HL-60 (cell line): ENCODE data around the gene TXNDC12.

Experiments used
- DNase-seq, 2 experiments: peaks; one replicate each; pipeline ENCODE4 v3.0.0-alpha.2; 2010 to 2020; ENCODE audit warnings: low read depth in 1 of 2, low spot score in 1 of 2
- H3K27ac ChIP-seq: fragments of 250-450 bp; sonication (Bioruptor Pico); replicated peaks from 2 replicates; pipeline ENCODE4 v1.5.1; 2020; ENCODE audit warnings: mild to moderate bottlenecking, moderate library complexity
- H3K27me3 ChIP-seq: fragments of 250-450 bp; sonication (Bioruptor Pico); 2 replicates; pipeline ENCODE4 v1.5.1; 2021; ENCODE audit warnings: mild to moderate bottlenecking, moderate library complexity; ENCODE audit not compliant: insufficient read depth, poor library complexity, severe bottlenecking
- H3K4me3 ChIP-seq: replicated peaks from 2 replicates; pipeline ENCODE4 v1.5.1; 2011; ENCODE audit warnings: mild to moderate bottlenecking, control low read depth, low read length; ENCODE audit not compliant: insufficient read depth
- CTCF ChIP-seq: IDR thresholded peaks from one replicate; pipeline ENCODE4 v1.5.1; 2011; ENCODE audit warnings: low read length, control low read depth, inconsistent platforms; ENCODE audit not compliant: insufficient read depth
- GABPA ChIP-seq: IDR thresholded peaks from 2 replicates; pipeline ENCODE4 v1.6.1; 2012; ENCODE audit warnings: low read depth
- POLR2AphosphoS5 ChIP-seq: IDR thresholded peaks from 2 replicates; pipeline ENCODE4 v1.6.1; 2012; ENCODE audit warnings: low read depth
- REST ChIP-seq: IDR thresholded peaks from 2 replicates; pipeline ENCODE4 v1.6.1; 2012; ENCODE audit warnings: low read depth; ENCODE audit not compliant: insufficient replicate concordance
- SPI1 ChIP-seq: IDR thresholded peaks from 2 replicates; pipeline ENCODE4 v1.6.1; 2012; ENCODE audit warnings: low read depth, mild to moderate bottlenecking, borderline replicate concordance

TXNDC12 gene

GRCh38 chr1:52059888-52060287 is 4.9 kb upstream of the TXNDC12 start:
- no peak overlapping the region for H3K27ac ChIP-seq
- TF ChIP-seq REST (no peak), POLR2AphosphoS5 (no peak), CTCF (no peak), GABPA (no peak), SPI1 (no peak)
- DNase-seq = no peak
- no peaks in the 10 kb centered on the region for H3K27me3 ChIP-seq
- H3K4me3 ChIP-seq = no peak overlapping the region

- Histone ChIP-seq H3K27me3 (no peaks in the 10 kb centered on the region), H3K4me3 (no peak overlapping the region), H3K27ac (no peak overlapping the region)
- DNase-seq = no peak
- no peak for TF ChIP-seq POLR2AphosphoS5
- TF ChIP-seq CTCF = no peak
Observed at GRCh38 chr1:52059321-52059720, 4.3 kb upstream of the TXNDC12 start.

GRCh38 chr1:52057876-52058415 is 3.0 kb upstream of the TXNDC12 start:
- H3K27me3 ChIP-seq = no peaks in the 10 kb centered on the region
- TF ChIP-seq SPI1 (peak; percentile 85), REST (no peak)
- H3K4me3 ChIP-seq = peak overlapping the region; percentile 87
- peak overlapping the region; percentile 98 for H3K27ac ChIP-seq
- no peak for DNase-seq

GRCh38 chr1:52057255-52057654 is 2.3 kb upstream of the TXNDC12 start:
- Histone ChIP-seq H3K4me3 (peak overlapping the region; percentile 87), H3K27ac (peak overlapping the region; percentile 98), H3K27me3 (no peaks in the 10 kb centered on the region)
- peak; percentile 7 to 42 for DNase-seq
- TF ChIP-seq SPI1 = peak; percentile 47; the same call in 1 of the 2 replicates
- TF ChIP-seq GABPA = no peak

- no peak for DNase-seq
- no peaks in the 10 kb centered on the region for H3K27me3 ChIP-seq
- TF ChIP-seq GABPA (no peak), SPI1 (no peak), REST (no peak), CTCF (no peak)
- peak overlapping the region; percentile 98 for H3K27ac ChIP-seq
- H3K4me3 ChIP-seq = peak overlapping the region; percentile 87
Observed at GRCh38 chr1:52056937-52057231, 1.9 kb upstream of the TXNDC12 start.
